HG02588 (cell line): ENCODE results near the gene CIAO3.
"Not testable (repeated sequence)": the region's sequence is repeated elsewhere in the genome, so short reads cannot be mapped to it uniquely, and the experiment has no call there.

Source experiments
- ATAC-seq: cut with Tn5 transposase; IDR thresholded peaks from one replicate; pipeline ENCODE4 v1.9.1; 2021; ENCODE audit warnings: mild to moderate bottlenecking, moderate library complexity; ENCODE audit not compliant: unreplicated experiment

Gene CIAO3

GRCh38 chr16:760545-761343 is 19.9 kb upstream of the CIAO3 start, which contains the start of gene MSLN:
TSS of gene MSLN (plus strand) at chr16:760734. CDS start at chr16:762681, 1,947 bp downstream.
- no peak for ATAC-seq

- ATAC-seq, result no peak
Observed at GRCh38 chr16:760065-760464, 19.3 kb upstream of the CIAO3 start.

DNA sequence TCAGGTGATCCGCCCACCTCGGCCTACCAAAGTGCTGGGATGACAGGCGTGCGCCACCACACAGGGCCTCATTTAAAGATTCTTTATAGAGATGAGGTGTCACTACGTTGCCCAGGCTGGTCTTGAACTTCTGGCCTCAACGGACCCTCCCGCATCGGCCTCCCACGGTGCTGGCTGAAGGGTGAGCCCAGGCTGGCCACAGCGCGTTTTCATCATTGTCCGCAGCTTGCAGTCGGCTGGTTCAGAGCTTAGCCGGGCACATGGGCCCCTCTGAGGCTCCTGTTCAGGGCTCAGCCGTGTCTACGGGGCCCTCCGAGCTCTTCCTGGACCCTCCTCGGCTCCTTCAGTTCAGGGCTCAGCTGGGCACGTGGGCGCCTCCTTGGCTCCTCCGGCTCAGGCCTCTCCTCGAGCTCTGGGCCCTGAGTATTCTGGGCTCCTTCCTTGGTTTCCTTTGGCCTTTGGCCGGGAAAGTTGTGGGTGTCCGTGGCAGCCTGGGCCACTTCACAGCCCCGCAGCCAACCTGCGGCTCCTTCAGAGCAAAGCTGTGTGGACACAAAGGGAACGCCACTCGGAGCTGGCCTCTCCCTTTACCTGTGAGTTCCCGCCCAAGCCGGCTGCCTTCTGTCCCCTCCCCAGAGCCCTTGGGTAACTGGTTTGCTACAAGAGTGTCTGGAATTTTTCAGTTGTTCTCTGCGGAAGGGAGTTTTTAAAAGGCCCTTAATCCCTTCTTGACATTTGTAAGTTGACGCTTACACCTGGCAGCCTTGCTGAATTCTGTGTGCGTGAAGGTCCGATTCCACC is 18.5 kb upstream of the CIAO3 start:
- ATAC-seq, result no peak

DNA sequence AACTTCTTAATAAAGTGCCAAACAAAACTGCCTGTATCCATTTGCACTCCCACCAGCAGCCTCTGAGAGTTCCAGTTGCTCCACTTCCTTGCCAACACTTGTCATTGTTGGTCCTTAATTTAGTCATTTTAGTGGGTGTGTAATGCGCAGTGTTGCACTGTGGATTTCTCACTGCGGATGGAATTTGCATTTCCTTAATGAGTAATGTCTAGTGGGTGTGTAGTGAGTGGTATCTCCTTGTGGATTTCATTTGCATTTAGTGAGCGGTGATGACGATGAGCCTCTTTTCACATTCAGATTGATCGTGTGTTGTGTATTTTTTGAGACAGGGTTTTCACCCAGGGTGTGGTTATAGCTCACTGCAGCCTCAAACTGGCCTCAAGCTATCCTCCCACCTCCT is 15.6 kb upstream of the CIAO3 start:
- ATAC-seq, result no peak

GRCh38 chr16:754656-755055 is 13.9 kb upstream of the CIAO3 start:
- ATAC-seq, result no peak

DNA sequence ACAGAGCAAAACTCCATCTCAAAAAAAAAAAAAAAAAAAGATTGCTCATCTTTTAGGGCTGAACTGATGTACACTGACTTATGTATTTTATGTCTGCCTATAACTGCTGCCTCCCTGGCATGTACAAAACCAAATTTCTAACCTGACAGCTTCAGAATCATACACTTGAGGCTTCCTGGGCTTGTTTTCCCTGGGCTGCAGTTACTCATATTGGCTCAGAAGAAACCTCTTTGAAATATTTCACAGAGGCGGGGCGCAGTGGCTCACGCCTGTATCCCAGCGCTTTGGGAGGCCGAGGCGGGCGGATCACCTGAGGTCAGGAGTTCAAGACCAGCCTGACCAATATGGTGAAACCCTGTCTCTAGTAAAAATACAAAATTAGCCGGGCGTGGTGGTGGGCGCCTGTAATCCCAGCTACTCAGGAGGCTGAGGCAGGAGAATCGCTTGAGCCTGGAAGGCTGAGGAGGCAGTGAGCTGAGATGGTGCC is 13.4 kb upstream of the CIAO3 start:
- not testable (repeated sequence) for ATAC-seq

GRCh38 chr16:752007-752312 is 11.2 kb upstream of the CIAO3 start:
- no peak for ATAC-seq

DNA sequence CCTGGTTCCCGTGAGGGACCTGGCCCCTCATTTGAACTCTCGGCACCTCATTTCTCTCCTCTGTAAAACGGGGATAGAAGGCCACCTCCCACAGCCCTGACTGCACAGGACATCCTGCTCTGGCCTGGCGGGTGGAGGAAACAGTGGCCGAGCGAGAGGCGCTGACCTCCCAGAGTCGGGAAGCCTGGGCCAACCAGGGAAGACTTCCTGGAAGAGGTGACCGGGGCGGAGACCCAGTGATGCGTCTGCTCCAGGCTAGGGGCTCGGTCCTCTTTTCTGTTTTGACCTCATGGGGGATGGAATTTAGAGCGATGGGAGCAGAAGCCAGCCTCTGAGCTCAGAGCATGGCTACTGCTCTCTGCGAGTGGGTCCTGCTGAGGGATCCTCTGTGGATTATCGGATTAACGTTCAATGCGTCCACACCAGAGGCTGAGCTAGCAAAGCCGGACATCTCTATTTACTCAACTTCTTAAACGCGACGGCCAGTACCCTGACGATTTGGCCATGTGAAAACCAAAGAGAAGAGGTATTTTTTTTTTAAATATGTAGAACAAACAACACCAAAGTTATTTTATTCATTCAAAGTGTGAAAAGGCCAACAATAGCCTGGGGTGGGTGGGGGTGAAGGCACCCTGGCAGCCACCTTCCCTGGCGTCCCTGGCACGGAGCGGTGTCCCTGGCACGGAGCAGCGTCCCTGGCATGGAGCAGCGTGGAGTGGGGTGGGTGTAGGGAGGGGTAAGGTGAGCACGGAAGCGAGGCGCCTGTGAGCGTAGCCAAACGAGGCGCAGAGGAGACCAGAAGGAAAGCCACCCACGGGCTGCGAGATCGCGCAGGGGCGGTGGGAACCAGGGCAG is 10.6 kb upstream of the CIAO3 start:
- no peak for ATAC-seq

DNA sequence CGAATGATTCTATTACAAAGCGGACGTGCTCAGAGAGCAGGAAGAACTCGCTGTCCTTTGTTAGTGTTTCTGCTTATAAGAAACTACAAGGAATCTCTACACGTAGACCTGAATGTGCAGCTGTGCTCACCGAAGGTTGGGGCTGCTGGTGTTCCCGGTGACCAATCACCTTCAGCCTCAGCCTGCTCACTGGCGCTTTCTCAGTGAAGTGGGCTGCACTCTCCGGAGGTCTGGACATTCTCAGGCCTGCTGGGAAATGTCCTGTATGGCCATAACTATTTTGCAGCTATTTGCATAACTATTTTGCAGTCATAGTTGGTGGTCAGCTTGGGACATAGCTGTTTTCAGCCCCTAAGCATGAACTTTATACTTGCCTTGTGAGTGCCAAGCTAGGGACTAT is 9.7 kb upstream of the CIAO3 start:
- ATAC-seq, result no peak

- ATAC-seq, result no peak
Observed at GRCh38 chr16:749010-749409, 8.2 kb upstream of the CIAO3 start.

DNA sequence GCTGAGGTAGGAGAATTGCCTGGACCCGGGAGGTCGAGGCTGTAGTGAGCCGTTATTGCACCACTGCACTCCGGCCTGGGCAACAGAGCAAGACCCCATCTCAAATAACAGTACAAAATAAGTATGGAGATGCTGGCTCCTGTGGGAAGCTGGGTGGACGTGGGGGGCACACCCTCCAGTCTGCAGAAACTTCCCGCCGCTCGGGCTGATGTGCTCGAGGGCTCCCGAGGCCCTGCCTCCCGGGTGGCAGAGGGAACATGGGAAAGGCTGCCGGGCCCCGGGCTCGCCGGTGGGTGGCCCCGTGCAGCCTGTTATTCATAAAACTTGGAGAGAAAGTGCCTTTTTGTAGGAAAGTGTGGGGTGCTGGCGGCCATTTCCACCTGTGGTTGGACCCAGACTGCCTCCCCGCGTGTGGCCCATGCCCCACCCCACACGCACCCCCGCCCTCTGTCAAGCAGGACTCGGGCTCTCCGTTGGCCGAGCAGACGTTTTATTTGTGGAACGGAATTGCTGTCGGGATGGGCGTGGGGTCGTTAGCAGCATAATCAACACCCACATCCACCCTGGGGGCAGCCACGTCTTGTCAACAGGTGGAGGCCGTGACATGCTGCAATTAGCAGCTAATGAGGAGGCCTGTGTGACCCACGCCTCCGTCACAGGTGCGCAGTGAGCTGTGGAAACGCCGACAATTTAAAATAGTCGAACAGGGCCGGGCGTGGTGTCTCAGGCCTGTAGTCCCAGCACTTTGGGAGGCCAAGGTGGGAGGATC is 7.4 kb upstream of the CIAO3 start:
- ATAC-seq, result no peak

DNA sequence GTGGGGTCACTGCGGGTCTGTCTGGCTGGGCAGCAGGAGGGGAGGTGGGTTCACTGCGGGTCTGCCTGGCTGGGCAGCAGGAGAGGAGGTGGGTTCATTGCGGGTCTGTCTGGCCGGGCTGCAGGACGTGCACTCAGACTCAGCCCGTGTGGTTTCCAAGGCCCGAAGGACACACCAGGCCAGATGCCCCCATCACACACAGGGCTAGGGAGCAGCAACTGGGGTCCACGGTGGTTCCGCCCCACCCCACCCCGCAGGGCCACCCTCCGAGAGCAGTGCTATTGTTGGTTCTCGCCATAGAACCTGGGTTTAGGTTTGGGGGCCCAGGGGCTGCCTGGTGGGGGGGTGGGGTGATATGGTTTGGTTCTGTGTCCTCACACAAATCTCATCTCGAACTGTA is 5.8 kb upstream of the CIAO3 start:
- ATAC-seq, result no peak

DNA sequence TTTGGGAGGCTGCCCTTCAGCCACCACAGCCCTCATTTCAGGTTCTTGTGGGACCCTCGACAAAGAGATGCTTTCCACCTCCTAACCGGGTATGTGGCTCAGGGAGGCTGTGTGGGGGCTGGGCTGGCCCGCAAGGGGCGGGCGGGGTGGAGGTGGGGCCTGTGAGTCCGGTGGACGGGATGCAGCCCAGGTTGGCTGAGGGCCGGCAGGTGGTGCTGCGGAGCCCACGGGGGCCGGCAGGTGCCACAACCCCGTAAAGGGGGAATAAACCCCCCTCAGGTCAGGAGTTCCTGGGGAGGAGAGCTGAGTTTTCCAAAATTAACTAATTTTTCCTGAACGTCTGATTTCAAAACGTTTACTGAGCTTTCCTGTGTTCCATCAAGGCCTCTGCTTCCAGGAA is 4.9 kb upstream of the CIAO3 start:
- no peak for ATAC-seq

GRCh38 chr16:743794-744500 is 3.1 kb upstream of the CIAO3 start:
- no peak for ATAC-seq

DNA sequence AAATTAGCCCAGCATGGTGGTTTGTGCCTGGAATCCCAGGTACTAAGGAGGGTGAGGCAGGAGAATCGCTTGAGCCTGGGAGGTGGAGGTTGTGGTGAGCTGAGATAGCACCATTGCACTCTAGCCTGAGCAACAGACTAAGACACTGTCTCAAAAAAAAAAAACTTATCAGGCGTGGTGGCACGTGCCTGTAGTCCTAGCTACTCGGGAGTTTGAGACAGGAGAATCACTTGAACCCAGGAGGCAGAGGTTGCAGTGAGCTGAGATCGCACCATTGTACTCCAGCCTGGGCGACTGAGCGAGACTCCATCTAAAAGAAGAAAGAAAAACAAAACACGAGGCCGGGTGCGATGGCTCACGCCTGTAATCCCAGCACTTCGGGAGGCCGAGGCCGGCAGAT is 2.1 kb upstream of the CIAO3 start:
- ATAC-seq, result not testable (repeated sequence)

DNA sequence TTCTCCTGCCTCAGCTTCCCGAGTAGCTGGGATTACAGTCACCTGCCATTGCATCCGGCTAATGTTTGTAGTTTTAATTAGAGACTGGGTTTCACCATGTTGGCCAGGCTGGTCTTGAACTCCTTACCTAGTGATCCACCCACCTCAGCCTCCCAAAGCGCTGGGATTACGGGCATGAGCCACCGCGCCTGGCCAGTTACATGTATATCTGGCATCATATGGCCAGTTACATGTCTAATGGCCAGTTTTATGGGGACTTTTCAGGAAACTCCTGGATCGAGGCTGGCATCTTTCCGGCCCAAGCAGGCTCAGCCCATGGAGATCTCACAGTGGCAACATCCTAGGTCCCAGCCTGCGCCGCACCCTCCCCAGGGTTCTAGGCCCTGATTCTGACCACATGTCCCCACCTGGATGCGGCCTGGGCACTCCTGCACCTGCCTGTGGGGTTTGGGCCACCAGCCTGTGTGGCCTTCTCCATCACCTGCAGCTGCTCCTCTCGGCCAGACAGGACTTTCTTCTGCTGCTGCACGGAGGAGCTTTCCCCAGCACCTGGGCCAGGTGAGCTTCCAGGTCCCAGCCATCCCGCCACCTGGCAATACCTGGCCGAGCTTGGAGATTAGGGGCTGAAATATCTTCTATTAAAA is 1.3 kb upstream of the CIAO3 start:
- no peak for ATAC-seq

- peak; percentile 15 for ATAC-seq
Observed at GRCh38 chr16:740459-740763, 386 bp downstream of the CIAO3 start.

DNA sequence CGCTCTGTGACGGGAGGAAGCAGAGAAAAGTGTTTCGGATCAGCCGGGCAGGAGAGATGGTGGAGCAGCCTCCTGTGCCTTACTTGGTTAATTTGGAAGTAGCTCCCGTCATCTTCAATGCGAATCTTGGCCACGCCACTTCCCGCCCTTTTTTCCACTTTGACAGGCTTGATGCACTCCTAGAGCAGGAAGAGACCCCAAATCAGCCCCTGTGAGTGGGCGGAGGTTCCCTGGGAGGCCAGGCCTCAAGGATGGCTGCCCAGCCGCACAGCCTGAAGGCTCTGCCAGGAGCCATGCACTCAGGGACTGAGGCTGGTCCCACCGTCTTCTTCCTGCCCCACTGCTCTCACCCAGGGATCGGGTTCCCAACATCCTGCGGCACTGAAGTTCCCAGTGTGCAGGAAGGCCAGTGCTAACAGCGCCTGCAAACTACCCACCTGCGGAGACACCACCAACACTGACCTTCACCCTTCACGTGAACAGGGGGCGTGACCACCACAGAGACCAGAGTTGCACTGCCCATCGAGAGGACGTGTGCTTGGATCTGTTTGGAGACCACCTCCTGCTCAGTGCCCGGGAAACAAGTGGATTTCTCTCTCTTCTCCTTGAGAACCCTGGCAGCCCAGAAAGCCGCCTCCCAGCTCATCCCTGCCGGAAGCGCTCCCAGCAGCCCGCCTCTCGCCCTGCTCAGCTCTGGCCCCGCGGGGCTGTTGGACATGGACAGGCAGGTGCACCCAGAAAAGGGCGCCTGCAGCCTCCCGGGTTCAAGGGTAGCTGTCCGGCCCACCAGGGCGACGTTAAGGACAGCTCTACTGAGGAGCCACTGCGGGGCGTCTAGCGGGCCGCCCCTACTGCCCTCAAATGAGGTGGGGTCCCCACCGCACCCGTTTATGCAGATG is 988 bp downstream of the CIAO3 start:
- ATAC-seq, result no peak
